Ectodermal cell (in vitro differentiated cells): ENCODE results near the gene FBXO33.

Source experiments
- H3K27ac ChIP-seq: 2 replicates; pipeline ENCODE4 v1.7.0; 2013; ENCODE audit warnings: mild to moderate bottlenecking, low read depth, low read length; ENCODE audit not compliant: insufficient read depth, poor library complexity, severe bottlenecking
- H3K27me3 ChIP-seq: 2 replicates; pipeline ENCODE4 v1.7.0; 2013; ENCODE audit warnings: mild to moderate bottlenecking, low read length; ENCODE audit not compliant: insufficient read depth, control insufficient read depth, poor library complexity, severe bottlenecking
- H3K36me3 ChIP-seq: one replicate; pipeline ENCODE4 v1.7.0; 2013; ENCODE audit warnings: low read length; ENCODE audit not compliant: control insufficient read depth, insufficient read depth
- H3K4me1 ChIP-seq: one replicate; pipeline ENCODE4 v1.7.0; 2013; ENCODE audit warnings: low read length; ENCODE audit not compliant: control insufficient read depth, insufficient read depth
- H3K4me3 ChIP-seq: 2 replicates; pipeline ENCODE4 v1.7.0; 2013; ENCODE audit warnings: low read depth, low read length, control low read depth; ENCODE audit not compliant: insufficient read depth
- H3K9me3 ChIP-seq: 2 replicates; pipeline ENCODE4 v1.7.0; 2013; ENCODE audit warnings: mild to moderate bottlenecking, low read length, moderate library complexity; ENCODE audit not compliant: control insufficient read depth
- WGBS, 2 experiments: methylation state at CpG; one replicate each; pipeline ENCODE4 v1.1.7; 2013; ENCODE audit warnings: missing lambda C conversion rate in 2 of 2; 5-methylcytosine and 5-hydroxymethylcytosine counted together

Gene FBXO33

DNA sequence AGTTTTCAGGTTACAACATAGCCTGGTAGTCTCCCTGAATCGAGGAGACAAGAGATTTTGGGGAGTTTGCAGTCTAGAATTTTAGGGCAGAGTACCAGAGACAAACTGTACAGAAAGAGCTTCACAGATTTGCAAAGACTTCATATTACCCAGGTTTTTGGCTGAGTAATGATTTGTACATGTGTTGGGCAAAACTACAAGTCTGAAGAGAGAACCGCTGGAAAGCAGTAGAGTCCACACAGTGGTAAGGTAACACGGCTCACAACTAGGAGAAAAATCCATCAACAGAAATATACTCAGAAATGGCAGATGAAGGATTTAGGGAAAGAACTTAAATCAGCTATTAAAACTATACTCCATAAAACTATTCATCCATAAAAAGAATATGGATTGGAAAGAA lies 25.7 kb downstream of the FBXO33 start:
- Histone ChIP-seq H3K4me3 (no peak overlapping the region), H3K4me1 (no peaks in the 10 kb centered on the region)

GRCh38 chr14:39398382-39398781 lies 33.9 kb downstream of the FBXO33 start:
- WGBS, 2 experiments = 83 to 90% methylated on average over 6 of the region's 6 CpGs
- H3K27ac ChIP-seq = no peak overlapping the region
- no peak overlapping the region for H3K4me3 ChIP-seq
- H3K9me3 ChIP-seq = no peaks in the 10 kb centered on the region
- H3K36me3 ChIP-seq = no peaks in the 10 kb centered on the region
- H3K27me3 ChIP-seq = no peaks in the 10 kb centered on the region
- no peaks in the 10 kb centered on the region for H3K4me1 ChIP-seq

More for the DNA sequence above, 25.7 kb downstream of the FBXO33 start:
- 83 to 93% methylated on average over 1 to 3 of the region's 3 CpGs for WGBS, 2 experiments
- H3K36me3 ChIP-seq = no peaks in the 10 kb centered on the region
- H3K27me3 ChIP-seq = no peaks in the 10 kb centered on the region
- H3K9me3 ChIP-seq = no peaks in the 10 kb centered on the region
- H3K27ac ChIP-seq = no peak overlapping the region

DNA sequence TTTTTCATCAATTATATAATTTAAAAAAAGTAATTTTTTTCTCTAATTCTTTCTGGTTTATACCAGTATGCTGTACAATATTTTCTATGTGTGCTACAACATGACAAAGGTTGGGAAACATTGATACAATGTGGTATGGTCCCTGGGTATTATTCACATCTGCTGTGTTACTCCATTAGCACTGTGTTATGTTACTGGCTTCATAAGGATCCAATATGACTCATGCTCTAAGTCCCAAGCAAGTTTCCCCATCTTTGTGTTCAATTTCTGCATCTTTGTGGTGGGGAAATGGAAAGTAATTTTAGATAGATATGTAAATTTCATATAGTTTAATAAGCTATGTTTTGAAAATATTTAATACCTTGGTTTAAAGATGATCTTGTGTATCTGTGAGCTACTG lies 35.8 kb downstream of the FBXO33 start:
- no peaks in the 10 kb centered on the region for H3K36me3 ChIP-seq
- H3K27me3 ChIP-seq = no peaks in the 10 kb centered on the region
- no peaks in the 10 kb centered on the region for H3K4me1 ChIP-seq
- H3K27ac ChIP-seq = no peak overlapping the region
- H3K9me3 ChIP-seq = no peaks in the 10 kb centered on the region
- H3K4me3 ChIP-seq = no peak overlapping the region

DNA sequence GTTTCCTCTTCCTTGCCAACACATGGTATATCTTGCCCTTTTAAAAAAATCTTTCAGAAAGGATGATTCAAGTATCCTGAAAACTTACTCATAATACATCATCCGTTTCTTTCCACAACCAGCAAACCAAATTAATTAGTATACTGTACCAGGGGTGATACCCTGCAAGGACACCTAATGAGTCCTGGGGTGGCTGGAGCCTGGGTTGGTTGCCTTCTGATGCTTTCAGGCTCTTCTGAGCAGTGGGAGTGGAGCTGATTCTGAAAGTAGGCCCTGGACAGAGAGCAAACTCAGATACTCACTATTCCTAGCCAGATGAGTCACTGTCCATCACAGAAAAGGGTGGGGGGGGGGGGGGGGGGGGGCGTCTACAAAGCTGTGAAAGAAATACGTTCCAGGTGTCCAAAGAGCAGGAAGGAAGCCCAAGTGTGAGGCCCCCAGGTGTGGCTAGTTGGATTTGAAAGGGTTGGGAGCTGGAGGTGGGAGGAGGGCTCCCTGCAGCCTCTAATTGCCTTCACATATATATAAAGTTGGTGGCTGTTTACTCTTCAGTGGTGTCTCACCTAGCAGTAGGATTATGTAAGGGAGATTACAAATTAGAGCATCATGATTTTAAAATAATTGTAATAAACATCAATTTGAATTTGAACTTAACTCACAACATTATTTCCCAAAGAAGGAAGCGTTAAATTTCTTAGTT lies 36.5 kb downstream of the FBXO33 start:
- Histone ChIP-seq H3K27me3 (no peaks in the 10 kb centered on the region), H3K4me1 (no peaks in the 10 kb centered on the region), H3K36me3 (no peaks in the 10 kb centered on the region), H3K9me3 (no peaks in the 10 kb centered on the region), H3K4me3 (no peak overlapping the region), H3K27ac (no peak overlapping the region)
- whole genome bisulfite sequencing, 2 experiments = 88 to 98% methylated on average over 2 to 3 of the region's 4 CpGs

GRCh38 chr14:39393289-39393688 lies 38.9 kb downstream of the FBXO33 start:
- Histone ChIP-seq H3K27ac (no peak overlapping the region), H3K9me3 (no peaks in the 10 kb centered on the region), H3K4me1 (no peaks in the 10 kb centered on the region), H3K27me3 (no peaks in the 10 kb centered on the region), H3K36me3 (no peaks in the 10 kb centered on the region), H3K4me3 (no peak overlapping the region)
- WGBS, 2 experiments = 67 to 100% methylated on average over 1 of the region's 1 CpG

GRCh38 chr14:39384177-39384576 lies 48.1 kb downstream of the FBXO33 start:
- H3K4me3 ChIP-seq = no peak overlapping the region
- WGBS, 2 experiments = 93 to 96% methylated on average over 4 of the region's 4 CpGs
- no peaks in the 10 kb centered on the region for H3K27me3 ChIP-seq
- H3K9me3 ChIP-seq = no peaks in the 10 kb centered on the region
- H3K27ac ChIP-seq = no peak overlapping the region
- H3K36me3 ChIP-seq = no peaks in the 10 kb centered on the region
- no peaks in the 10 kb centered on the region for H3K4me1 ChIP-seq

DNA sequence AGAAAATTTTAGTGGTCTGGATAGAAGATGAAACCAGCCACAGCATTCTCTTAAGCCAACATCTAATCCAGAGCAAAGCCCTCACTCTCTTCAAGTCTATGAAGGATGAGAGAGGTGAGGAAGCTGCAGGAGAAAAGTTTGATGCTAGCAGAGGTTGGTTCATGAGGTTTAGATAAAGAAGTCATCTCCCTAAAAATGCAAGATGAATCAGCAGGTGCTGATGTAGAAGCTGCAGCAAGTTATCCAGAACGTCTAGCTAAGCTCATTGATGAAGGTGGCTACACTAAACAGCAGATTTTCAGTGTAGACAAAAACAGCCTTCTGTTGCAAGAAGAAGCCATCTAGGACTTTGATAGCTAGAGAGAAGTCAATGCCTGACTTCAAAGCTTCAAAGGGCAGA lies 48.5 kb downstream of the FBXO33 start:
- H3K36me3 ChIP-seq = no peaks in the 10 kb centered on the region
- no peaks in the 10 kb centered on the region for H3K27me3 ChIP-seq
- H3K4me1 ChIP-seq = no peaks in the 10 kb centered on the region
- H3K4me3 ChIP-seq = no peak overlapping the region
- H3K9me3 ChIP-seq = no peaks in the 10 kb centered on the region
- WGBS, 2 experiments = 88% methylated on average over 1 of the region's 1 CpG
- no peak overlapping the region for H3K27ac ChIP-seq

DNA sequence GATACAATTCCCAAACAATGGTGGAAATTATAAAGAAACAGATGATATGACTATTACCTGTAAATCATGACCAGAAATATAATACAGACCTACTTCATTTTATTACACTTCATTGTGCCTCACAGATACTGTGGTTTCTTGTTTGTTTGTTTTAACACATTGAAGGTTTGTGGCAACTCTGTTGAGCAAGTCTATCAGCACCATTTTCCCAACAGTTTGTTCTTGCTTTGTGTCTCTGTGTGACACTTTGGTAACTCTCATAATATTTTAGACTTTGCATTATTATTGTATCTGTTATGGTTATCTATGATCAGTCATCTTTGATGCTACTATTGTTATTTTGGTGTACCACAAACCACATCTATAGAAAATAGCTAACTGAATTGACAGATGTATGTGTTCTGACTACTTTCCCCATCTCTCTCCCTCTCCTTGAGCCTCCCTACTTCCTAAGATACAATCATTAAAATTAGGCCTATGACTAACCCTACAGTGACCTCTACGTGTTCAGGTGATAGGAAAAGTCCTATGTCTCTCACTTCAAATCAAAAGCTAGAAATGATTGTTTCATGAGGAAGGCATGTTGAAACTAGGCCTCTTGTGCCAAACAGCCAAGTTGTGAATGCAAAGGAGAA lies 49.1 kb downstream of the FBXO33 start:
- Histone ChIP-seq H3K9me3 (no peaks in the 10 kb centered on the region), H3K27me3 (no peaks in the 10 kb centered on the region), H3K36me3 (no peaks in the 10 kb centered on the region), H3K4me1 (no peaks in the 10 kb centered on the region), H3K4me3 (no peak overlapping the region), H3K27ac (no peak overlapping the region)
- WGBS, 2 experiments = 96 to 100% methylated on average over 1 of the region's 1 CpG

DNA sequence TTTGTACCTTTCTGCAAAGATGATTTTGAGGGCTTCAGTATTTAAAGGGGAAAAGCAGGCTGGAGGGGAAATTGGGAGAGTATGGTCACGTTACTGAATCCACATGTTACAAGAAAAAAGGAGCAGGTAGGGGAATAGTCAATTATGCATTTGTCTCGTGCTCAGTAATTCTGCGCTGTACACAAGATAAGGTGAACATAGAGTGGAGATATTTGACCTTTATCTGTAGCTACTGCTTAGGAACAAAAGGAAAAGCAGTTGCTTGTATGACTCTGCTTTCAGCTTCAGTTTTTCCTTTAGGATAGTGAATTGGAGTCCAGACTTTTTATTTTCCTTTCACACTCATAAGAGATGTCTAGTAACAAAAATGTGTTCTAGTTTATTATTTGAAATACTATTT lies 49.8 kb downstream of the FBXO33 start:
- Histone ChIP-seq H3K9me3 (no peaks in the 10 kb centered on the region), H3K27ac (no peak overlapping the region), H3K36me3 (no peaks in the 10 kb centered on the region), H3K4me3 (no peak overlapping the region), H3K27me3 (no peaks in the 10 kb centered on the region), H3K4me1 (no peaks in the 10 kb centered on the region)
- 86 to 93% methylated on average over 3 of the region's 3 CpGs for WGBS, 2 experiments

- Histone ChIP-seq H3K9me3 (no peaks in the 10 kb centered on the region), H3K27me3 (no peaks in the 10 kb centered on the region), H3K36me3 (no peaks in the 10 kb centered on the region), H3K4me1 (peaks cover 7% of the 10 kb centered on the region), H3K27ac (no peak overlapping the region), H3K4me3 (no peak overlapping the region)
- WGBS, 2 experiments = 84 to 91% methylated on average over 4 of the region's 4 CpGs
These were observed 50.9 kb downstream of the FBXO33 start for GRCh38 chr14:39381366-39381765.
